ENCODE data around the gene A4GALT. TPM values are rescaled to one million over a fixed set of nuclear protein-coding genes. Genes with fewer than 3 reads are reported as not detected.

Gene A4GALT
- total and polyA plus RNA-seq, 2 experiments from 2014 or later = 7.0 to 16.2 TPM

GRCh38 chr22:42754658-42755057, 34.0 kb upstream of the A4GALT start:
- H2AFZ ChIP-seq = no peak overlapping the region
- no peak for ATAC-seq

More at GRCh38 chr22:42754658-42755057, 34.0 kb upstream of the A4GALT start:
- H3K4me3 Mint-ChIP-seq = no peak overlapping the region
- Histone ChIP-seq H3K4me2 (no peak overlapping the region), H3K9me2 (ENCODE audit: insufficient read depth) (no peaks in the 10 kb centered on the region), H3K79me2 (replicated peaks; ENCODE audit: insufficient read depth) (no peaks in the 10 kb centered on the region), H3K4me1 (ENCODE audit: insufficient read depth) (peaks cover 7% of the 10 kb centered on the region; the same call in 1 of the 2 replicates), H3K27me3 (ENCODE audit: insufficient read depth) (no peaks in the 10 kb centered on the region), H3K27ac (ENCODE audit: low read depth) (no peak overlapping the region), H4K20me1 (replicated peaks; ENCODE audit: insufficient read depth) (no peaks in the 10 kb centered on the region), H3K4me3 (no peak overlapping the region), H3K36me3 (ENCODE audit: insufficient read depth) (no peaks in the 10 kb centered on the region), H3F3A (replicated peaks; ENCODE audit: low read depth) (no peaks in the 10 kb centered on the region)
- H3K4me1 Mint-ChIP-seq = peaks cover 19% of the 10 kb centered on the region; the same call in 2 of the 3 replicates
- peaks cover 13% of the 10 kb centered on the region for H3K27me3 Mint-ChIP-seq (ENCODE audit: insufficient read depth, low read depth, poor library complexity)
- H3K36me3 Mint-ChIP-seq (ENCODE audit: low read depth) = peaks cover 3% of the 10 kb centered on the region; the same call in 1 of the 3 replicates
- H3K9me3 Mint-ChIP-seq = peaks cover 7% of the 10 kb centered on the region; the same call in 1 of the 3 replicates
- TF ChIP-seq CREB1 (CRISPR knock-in tag; IDR thresholded peaks at IDR 0.05; ENCODE audit: low read depth) (no peak), ZNF114 (CRISPR knock-in tag; IDR thresholded peaks at IDR 0.05) (no peak), STAT1 (IDR thresholded peaks at IDR 0.05; ENCODE audit: unreplicated experiment) (no peak), ZNF331 (CRISPR knock-in tag; IDR thresholded peaks at IDR 0.05; ENCODE audit: low read depth) (no peak), POLR2AphosphoS5 (IDR thresholded peaks at IDR 0.05; ENCODE audit: low read depth) (no peak), NANOG (IDR thresholded peaks at IDR 0.05; ENCODE audit: borderline replicate concordance) (no peak), REST (IDR thresholded peaks at IDR 0.05; ENCODE audit: unreplicated experiment) (no peak), EZH2phosphoT487 (IDR thresholded peaks at IDR 0.05; ENCODE audit: unreplicated experiment) (no peak), JUNB (IDR thresholded peaks at IDR 0.05; ENCODE audit: unreplicated experiment) (no peak), EZH2 (IDR thresholded peaks at IDR 0.05; ENCODE audit: low read depth, unreplicated experiment) (no peak)
- TF ChIP-seq, protein P1, sequence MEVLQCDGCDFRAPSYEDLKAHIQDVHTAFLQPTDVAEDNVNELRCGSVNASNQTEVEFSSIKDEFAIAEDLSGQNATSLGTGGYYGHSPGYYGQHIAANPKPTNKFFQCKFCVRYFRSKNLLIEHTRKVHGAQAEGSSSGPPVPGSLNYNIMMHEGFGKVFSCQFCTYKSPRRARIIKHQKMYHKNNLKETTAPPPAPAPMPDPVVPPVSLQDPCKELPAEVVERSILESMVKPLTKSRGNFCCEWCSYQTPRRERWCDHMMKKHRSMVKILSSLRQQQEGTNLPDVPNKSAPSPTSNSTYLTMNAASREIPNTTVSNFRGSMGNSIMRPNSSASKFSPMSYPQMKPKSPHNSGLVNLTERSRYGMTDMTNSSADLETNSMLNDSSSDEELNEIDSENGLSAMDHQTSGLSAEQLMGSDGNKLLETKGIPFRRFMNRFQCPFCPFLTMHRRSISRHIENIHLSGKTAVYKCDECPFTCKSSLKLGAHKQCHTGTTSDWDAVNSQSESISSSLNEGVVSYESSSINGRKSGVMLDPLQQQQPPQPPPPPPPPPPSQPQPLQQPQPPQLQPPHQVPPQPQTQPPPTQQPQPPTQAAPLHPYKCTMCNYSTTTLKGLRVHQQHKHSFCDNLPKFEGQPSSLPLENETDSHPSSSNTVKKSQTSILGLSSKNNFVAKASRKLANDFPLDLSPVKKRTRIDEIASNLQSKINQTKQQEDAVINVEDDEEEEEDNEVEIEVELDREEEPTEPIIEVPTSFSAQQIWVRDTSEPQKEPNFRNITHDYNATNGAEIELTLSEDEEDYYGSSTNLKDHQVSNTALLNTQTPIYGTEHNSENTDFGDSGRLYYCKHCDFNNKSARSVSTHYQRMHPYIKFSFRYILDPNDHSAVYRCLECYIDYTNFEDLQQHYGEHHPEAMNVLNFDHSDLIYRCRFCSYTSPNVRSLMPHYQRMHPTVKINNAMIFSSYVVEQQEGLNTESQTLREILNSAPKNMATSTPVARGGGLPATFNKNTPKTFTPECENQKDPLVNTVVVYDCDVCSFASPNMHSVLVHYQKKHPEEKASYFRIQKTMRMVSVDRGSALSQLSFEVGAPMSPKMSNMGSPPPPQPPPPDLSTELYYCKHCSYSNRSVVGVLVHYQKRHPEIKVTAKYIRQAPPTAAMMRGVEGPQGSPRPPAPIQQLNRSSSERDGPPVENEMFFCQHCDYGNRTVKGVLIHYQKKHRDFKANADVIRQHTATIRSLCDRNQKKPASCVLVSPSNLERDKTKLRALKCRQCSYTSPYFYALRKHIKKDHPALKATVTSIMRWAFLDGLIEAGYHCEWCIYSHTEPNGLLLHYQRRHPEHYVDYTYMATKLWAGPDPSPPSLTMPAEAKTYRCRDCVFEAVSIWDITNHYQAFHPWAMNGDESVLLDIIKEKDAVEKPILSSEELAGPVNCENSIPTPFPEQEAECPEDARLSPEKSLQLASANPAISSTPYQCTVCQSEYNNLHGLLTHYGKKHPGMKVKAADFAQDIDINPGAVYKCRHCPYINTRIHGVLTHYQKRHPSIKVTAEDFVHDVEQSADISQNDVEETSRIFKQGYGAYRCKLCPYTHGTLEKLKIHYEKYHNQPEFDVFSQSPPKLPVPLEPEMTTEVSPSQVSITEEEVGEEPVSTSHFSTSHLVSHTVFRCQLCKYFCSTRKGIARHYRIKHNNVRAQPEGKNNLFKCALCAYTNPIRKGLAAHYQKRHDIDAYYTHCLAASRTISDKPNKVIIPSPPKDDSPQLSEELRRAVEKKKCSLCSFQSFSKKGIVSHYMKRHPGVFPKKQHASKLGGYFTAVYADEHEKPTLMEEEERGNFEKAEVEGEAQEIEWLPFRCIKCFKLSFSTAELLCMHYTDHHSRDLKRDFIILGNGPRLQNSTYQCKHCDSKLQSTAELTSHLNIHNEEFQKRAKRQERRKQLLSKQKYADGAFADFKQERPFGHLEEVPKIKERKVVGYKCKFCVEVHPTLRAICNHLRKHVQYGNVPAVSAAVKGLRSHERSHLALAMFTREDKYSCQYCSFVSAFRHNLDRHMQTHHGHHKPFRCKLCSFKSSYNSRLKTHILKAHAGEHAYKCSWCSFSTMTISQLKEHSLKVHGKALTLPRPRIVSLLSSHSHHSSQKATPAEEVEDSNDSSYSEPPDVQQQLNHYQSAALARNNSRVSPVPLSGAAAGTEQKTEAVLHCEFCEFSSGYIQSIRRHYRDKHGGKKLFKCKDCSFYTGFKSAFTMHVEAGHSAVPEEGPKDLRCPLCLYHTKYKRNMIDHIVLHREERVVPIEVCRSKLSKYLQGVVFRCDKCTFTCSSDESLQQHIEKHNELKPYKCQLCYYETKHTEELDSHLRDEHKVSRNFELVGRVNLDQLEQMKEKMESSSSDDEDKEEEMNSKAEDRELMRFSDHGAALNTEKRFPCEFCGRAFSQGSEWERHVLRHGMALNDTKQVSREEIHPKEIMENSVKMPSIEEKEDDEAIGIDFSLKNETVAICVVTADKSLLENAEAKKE (CRISPR knock-in tag; IDR thresholded peaks at IDR 0.05) = no peak
- TF ChIP-seq, protein P2, sequence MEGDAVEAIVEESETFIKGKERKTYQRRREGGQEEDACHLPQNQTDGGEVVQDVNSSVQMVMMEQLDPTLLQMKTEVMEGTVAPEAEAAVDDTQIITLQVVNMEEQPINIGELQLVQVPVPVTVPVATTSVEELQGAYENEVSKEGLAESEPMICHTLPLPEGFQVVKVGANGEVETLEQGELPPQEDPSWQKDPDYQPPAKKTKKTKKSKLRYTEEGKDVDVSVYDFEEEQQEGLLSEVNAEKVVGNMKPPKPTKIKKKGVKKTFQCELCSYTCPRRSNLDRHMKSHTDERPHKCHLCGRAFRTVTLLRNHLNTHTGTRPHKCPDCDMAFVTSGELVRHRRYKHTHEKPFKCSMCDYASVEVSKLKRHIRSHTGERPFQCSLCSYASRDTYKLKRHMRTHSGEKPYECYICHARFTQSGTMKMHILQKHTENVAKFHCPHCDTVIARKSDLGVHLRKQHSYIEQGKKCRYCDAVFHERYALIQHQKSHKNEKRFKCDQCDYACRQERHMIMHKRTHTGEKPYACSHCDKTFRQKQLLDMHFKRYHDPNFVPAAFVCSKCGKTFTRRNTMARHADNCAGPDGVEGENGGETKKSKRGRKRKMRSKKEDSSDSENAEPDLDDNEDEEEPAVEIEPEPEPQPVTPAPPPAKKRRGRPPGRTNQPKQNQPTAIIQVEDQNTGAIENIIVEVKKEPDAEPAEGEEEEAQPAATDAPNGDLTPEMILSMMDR (conservative IDR thresholded peaks at IDR 0.05; ENCODE audit: low read depth in 2 of 2) = no peak
- TF ChIP-seq, protein P3, sequence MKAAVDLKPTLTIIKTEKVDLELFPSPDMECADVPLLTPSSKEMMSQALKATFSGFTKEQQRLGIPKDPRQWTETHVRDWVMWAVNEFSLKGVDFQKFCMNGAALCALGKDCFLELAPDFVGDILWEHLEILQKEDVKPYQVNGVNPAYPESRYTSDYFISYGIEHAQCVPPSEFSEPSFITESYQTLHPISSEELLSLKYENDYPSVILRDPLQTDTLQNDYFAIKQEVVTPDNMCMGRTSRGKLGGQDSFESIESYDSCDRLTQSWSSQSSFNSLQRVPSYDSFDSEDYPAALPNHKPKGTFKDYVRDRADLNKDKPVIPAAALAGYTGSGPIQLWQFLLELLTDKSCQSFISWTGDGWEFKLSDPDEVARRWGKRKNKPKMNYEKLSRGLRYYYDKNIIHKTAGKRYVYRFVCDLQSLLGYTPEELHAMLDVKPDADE (IDR thresholded peaks at IDR 0.05) = no peak
- no peak for DNase-seq (ENCODE audit: low spot score)
- H3K27ac Mint-ChIP-seq = no peak overlapping the region
